HG03442 (cell line): ENCODE results near the gene NKG7.

ENCODE experiments used
- ATAC-seq: cut with Tn5 transposase; IDR thresholded peaks from one replicate; pipeline ENCODE4 v1.9.1; 2021; ENCODE audit warnings: mild to moderate bottlenecking, moderate library complexity; ENCODE audit not compliant: unreplicated experiment

The NKG7 gene

DNA sequence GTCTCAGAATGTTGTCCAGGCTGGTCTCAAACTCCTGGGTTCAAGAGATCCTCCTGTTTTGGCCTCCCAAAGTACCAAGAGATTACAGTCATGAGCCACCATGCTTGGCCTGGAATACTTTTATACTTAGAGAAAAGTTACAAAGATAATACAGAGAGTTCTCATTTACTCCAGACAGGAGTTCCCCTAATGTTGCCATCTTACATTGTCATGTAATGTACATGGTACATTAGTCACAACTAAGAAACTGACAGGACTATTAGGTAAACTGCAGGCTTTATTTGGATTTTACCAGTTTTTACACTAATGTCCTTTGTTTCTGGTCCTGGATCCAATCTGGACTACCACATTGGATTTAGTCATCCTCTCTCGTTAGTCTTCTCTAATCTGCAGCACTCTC, 20.2 kb upstream of the NKG7 start:
- ATAC-seq: no peak

DNA sequence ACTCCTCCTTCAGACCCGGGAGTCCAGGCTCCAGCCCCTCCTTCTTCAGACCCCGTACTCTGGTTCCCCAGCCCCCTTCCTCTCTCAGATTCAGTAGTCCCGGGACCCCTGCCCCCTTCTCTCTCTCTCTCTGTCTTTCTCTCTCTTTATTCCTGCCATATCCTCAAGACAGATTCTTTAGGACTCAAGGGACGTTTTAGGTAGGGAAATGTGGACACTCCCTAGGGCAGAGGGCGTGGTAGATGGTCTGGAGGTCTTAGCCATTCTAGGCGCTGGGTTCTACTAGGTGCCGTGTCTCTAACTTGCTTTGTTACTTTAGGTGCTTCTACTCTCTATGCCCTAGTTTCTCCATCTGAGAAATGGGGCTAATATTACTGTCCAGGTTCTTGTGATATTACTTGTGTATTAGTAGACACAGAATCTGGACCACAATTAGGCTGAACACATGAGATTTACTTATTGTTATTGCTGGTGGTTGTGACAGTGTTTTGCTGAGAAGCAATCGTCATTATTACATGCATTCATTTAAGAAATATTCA, 18.7 kb upstream of the NKG7 start:
- no peak for ATAC-seq

DNA sequence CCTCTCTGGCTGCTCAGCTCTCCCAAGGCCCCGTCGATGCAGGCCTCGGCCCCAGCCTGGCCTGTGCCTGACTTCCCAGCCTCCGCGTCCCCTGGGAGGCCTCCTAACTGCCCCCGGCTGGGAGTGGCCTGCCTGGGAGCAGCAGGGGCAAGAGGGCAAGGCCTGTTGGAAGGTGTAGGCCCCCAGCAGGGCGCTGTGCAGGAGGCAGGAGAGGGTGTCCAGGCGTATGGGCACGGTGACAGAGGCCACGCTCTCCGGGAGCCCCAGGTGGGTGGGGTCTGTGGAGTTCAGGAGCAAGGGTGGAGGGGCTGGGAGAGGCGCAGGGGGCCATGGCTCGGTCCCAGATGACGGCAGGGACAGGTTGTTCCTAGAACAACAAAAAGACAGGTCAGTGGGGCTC, 16.7 kb upstream of the NKG7 start:
- no peak for ATAC-seq

DNA sequence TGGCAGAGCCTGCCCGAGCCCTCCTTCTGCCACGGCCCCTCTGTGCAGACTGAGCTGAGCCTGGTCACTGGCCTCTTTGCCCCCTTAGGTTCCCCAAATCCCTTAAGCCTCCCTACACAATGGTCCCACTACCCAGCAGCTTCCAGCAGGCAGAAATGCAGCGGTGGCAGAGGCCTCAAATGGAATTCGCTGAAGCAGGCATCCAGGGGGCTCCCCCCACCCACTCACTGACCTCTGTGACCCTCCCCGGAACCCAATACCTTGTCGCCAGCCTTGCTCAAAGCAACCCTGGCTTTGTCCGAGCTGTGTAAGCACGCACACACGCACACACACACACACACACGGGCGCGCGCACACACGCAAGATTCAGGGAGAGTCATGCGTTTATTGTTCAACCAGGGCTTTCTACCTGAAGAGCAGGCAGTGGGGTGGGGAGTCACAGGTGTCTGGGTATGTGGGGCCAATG, 15.5 kb upstream of the NKG7 start, which contains the start of gene LIM2:
Gene LIM2, minus strand, starts transcription at position 51 of the 466 bp plus-strand sequence. CDS start 531 bp downstream, outside the sequence.
- no peak for ATAC-seq

DNA sequence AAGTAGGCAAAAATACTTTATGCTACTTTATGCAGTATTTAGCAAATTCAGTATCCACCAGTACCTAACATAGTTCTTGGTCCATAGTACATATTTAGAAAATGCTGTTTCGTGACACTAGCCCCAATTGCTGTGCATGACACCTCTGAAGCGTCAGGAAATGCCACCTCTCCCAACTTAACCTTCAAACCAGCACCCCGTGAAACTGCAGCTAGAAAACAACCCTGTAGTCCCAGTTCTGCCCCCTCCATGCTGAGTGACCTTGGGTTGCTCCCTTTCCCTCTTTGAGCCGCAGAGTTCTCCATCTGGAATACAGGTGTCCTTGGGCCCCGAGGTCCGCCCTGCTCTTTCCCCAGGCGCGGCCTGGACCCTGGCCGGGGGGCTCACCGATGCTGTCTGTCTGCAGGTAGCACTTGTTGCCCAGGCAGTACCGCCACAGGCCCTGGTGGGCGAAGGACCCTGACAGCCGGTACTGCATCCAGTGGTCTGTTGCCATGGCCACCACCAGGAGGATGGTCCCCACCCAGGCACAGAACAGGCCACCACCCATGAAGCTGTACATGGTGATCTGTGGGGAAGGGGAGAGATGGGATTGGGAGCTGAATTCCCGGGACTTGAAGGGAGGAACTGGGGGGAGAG, 14.5 kb upstream of the NKG7 start:
- ATAC-seq: no peak

DNA sequence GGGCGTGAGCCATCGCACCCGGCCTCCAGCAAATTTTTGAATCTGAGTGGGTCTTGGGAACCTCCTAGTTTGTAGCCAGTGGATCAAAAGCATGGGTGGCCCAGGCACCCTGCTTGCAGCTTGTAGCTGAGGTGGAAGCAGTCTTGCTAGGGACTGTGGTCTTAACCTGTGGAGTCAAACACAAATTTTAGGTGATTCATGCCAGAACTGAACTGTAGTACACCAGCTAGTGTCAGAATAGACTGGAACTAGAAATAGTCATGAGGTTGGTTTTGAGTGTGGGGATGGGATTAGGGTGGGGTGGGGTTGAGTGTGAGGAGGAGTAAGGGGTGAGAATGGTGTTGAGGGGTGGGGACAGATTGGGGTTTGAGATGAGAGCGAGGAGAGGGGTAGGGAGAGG, 9.6 kb upstream of the NKG7 start:
- ATAC-seq: no peak

DNA sequence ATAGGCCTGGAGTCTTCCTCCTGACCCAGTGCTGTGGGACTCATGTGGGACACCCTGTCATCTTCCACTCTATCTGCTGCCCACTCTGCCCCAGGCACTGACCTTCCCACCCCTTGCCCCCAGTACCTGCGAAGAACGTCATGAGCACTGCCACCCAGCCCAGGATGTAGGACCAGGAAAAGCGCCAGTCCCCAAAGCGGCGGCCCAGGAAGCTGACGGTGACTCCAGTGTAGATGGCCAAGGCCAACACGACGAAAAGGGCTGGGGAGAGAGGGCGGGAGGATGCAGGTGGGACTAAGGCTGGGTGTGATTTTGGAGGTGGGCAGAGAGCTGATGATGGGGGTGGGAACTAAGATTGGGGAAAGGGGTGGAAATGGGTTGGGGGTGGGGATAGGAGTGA, 7.9 kb upstream of the NKG7 start:
- no peak for ATAC-seq

DNA sequence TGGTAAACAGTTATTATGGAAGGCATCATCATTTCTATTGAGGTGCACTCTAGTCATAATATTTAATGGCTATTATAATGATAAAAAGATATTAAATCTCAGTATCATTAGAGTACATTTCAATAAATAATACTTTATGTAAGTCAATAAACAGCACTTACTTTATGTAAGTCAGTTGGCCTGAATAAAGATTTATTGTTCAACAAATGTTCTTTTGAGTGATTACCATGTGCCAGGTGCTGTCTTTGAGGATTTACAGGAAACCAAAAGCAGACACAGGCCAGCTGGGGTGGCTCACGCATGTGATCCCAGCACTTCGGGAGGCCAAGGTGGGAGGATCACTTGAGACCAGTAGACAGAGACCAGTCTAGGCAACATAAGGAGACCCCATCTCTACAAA, 5.0 kb upstream of the NKG7 start:
- ATAC-seq: no peak

DNA sequence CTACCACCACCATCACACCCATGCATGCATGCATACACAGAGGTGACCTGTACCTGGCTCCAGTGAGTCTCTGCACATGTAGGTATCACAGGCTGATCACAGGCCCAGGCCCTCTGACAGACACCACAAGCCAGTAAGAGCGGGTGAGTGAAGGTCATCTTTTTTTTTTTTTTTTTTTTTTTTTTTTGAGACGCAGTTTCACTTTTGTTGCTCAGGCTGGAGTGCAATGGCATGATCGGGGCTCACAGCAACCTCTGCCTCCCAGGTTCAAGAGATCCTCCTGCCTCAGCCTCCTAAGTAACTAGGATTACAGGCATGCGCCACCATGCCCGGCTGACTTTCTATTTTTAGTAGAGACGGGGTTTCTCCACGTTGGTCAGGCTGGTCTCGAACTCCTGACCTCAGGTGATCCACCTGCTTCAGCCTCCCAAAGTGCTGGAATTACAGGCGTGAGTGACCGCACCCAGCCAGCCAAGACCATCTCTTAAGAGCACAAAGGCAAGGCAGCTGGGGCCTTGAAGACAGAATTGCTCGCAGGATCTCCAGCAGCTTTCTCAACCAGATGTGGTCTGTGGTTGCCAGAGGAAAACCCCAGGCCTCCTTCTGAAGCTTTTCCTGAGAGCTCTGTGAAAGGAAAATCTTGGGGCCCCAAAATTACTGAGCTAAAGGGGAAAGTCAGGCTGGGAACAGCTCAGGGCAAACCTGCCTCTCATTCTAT, 3.2 kb upstream of the NKG7 start:
- ATAC-seq: no peak

DNA sequence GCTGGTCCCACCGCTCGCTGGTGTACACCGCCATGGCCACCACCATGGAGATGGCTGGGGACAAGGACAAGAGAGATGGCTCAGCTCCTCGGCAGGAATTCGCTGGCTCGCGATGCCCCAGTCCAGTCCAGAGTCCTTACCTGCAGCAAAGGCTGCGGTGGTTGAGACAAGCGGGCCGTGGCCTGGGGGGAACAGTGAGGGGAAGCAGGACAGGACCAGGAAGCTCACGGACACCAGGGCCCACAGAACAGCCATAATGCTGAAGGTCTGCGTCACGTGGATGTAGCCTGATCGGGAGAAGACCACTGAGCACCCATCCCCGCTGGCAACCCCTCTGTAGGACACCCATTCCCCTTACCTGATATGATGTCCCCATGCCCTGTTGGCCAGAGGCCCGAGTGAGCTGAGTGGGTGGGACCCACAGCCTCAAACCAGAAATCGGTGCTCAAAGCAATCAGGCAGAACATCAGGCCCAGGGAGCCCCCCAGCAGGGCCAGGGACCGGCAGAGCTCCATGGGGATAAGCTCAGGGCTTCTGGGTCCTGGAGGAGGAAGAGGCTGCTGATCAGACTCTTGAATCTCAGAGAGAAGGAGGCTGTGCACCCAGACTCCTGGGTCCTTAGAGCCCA, 319 bp downstream of the NKG7 start:
- no peak for ATAC-seq

DNA sequence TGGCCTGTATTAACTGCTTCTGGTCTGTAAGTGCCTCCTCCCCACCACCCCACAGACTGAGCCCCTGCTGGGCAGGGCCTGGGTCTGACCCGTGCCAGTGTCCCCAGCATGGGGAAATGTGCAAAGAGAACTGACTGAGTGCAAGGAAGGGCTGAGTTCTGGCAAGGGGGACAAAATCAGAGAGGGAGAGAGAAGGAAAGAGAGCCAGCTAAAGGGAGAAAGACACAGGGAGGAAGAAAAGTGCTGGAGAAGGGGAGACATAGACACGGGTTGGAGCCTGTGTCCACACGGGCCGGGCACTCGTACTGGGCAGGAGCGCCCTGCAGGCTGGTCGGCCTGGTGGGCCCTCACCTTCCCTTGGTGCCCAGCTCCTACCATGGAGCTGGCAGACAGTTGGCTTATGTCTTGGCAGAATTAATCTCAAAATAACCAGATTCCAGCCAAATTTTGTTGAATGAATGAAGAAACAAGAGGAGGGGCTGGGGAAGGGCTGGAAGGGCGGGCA, 1.2 kb downstream of the NKG7 start:
- no peak for ATAC-seq

DNA sequence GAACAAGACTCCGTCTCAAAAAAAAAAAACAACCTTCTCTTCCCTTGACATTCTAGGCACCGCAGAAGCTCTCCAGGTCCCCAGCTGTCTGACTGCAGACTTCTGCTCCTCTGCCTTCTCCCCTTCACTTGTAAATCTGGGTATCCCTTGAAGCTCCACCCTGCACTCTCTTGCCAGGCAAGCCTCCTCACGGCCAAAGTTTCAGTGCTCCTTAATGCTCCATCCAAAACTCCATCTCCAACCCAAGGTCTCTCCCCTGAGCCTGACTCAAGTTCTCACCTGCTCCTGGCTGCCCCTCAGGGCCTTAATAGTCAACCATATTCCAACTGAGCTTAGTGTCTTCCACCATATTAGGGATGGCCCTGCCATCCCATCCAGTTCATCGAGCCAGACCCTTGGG, 2.2 kb downstream of the NKG7 start:
- ATAC-seq: no peak

DNA sequence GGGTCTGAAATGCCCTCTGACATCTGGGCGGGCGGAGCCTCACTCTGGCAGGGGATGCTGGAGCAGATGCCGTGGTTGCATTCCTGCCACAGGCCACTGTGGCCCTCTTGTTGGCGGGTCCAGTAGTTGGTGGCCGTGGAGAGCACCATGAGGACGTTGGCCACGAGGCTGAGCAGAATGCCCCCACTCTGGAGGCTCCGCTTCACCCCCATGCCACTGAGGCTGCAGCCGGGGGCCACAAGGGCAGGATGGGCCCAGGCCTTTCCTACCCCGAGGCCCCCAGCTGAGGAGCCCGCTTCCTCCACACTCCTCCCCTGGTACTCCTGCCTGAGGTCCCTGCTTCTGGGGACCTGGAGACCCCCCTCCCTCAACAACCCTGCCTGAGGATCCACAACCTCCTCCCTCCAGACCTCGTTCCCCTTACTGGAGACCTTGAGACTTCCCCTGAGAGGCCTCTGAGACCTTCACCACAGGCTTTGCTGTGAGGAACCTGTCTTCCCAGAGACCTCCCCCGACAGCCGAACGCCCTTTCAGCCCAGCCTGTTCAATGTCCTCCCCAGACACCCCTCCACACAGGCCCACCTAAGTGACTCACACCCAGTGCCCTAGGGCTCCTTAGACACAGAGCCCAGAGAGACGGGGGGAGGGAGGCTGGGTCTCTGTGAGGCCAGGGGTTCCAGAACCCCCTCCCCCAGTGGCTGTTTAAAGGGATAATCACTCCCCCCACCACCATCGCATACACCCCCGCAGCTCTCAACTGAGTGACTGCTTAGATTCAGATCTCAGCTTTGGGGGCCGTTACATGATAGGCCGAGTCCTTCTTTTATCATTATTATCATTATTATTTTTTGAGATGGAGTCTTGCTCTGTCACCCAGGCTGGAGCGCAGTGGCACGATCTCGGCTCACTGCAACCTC, 3.8 kb downstream of the NKG7 start, which contains the start of gene CLDND2:
Gene CLDND2, minus strand, starts transcription at position 638 of the 917 bp plus-strand sequence. Its CDS starts 426 bp downstream, at position 212.
- ATAC-seq: no peak

DNA sequence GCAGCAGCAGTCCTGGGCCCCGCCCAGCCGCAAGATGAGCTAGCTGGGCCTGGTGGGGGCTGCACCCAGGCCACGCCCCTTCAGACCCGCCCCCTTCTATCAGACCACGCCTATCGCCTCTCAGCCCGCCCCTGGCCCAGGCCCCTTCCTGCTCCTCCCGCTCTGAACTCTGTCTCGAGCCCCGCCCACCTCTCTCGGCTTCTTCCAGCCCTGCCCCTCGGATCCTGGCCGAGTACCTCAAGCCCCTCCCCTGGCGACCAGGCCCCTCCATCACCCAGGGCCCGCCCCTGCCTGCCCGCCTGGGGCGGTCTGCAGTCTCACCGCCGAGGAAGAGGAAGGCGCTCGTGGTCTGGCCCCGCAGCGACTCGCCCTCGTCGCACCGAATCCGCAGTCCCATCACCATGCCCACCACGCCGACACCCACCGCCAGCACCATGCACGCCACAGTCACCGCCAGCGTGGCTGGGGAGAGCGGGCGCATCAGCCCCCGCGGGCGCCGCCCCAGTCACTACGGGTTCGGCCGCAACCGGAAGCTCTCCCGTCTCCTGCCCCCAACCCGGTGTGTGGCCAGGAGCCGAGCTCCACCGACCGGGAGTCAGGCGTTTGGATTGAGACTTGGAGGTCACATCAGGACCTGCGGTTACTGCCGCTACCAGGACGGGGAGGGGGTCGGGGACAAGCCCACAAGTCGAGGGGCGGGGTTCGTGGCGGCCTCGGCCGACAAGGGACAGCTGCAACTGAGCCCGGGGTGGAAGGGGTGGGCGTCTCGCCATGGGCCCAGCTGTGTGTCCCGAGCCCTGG, 4.7 kb downstream of the NKG7 start:
- peak; percentile 72 for ATAC-seq

DNA sequence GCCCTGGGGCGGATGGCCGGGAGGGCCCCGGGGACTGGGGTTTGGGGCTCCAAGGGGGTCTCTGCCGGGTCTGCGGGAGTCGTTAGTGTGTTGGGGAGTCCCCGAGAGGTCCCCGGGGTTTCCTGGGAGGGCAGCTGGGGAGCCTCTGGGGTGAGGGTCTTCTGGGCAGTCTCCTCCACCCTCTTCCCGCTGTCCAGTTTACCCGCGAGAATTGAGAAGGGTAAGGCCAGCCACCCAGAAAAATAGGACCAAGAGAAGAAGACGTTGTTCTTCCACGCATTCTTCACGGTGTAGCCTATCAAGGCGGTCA, 5.2 kb downstream of the NKG7 start:
- no peak for ATAC-seq

DNA sequence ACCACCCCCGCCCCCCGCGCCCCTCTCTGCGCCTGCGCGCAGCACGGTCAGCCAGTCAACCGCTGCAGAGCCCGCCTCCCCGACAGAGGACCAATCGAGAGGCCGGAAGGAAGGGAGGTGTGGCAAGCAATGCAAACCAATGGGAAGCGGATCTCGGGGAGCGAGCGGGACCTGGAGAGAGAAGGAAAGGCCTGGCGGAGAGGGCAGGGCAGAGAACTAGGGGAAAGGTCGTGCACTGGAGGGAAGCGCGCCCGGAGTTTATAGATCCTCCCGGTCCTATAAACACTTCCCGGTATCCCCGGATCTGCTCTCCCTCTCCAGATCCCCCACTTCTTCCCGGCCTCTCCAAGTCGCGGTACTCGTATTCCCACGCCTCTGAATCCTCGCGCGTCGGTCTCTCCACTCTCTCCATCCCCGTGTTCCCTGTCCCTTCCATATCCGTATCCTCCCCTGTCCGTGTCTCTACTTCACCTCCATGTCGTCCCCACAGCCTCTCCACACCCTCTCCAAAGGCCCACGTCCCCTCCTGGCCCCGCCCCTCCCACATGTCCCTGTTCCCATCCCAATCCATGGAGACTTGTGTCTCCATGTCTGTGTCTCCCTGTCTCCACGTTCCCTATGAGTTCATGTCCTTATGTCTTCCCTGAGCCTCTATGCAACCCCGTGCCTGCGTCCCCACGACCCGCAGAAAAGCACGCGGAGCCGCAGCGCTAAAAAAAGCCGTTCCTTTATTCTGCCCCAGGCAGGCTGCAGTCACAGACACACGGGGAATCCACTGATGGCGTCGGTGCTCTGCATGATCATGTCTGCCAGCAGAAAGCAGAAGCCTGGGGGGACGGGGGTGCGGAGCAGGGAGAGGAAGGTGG, 5.8 kb downstream of the NKG7 start:
- ATAC-seq: peak; percentile 50

DNA sequence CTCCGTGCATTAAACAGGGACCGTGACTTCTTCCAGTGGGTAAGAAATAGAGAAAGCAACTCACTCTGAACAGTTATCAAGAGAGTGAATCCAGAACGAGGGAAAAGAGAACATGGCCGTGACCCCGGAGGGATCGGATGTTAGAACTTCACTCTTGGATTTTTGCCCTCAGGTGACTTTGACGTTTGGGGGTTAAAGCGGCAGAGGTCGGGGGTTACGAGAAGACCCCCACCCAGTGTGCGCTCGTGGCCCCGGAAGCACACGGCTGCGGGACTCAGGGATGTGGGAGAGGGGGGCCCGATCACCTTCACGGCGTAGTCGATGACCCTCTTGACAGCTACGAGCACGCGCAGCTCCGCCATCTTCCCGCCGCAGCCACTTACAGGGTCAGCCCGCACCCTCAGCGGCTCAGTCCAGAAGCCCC, 6.5 kb downstream of the NKG7 start, which contains the start of gene ETFB:
Gene ETFB, minus strand, starts transcription at position 424 of the 424 bp plus-strand sequence. Its CDS starts 62 bp downstream, at position 362.
- no peak for ATAC-seq

DNA sequence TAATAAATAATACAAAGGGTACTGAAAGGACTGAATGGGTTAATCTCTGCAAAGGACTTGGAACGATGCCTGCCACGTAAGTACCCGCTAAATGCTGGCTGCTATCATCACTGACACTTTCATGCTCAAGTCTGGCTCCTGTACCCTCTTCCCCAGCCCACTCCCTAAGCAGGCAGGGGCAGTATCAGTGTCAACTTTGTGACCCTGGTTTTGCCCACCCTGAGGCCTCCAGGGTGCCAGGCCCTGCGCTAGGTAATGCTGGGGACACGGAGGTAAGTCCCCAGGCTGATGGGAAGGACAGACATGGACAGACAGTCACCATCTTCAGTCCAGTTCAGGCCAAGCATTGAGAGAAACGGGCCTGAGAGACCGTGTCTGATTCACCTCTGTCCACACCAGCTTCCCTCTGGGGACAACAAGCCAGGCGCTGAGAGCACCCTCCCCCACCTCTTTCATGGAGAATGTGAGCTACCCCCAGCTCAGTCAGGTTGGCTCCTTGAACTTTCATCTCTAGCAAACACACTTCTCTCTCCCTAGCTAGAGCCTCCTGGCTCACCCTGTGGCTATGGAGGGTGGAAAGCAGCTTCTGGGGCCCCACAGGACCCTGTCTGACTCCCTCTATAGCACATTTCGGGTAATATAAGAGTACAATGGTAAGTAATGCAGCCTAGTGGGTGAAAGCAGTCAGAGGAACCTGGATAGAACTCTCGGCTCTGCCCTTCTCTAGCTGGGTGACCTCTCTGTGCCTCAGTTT, 7.1 kb downstream of the NKG7 start:
- ATAC-seq: no peak
